K562 (cell line): Measurements from ENCODE around the gene PACS2. TPM values are rescaled to one million over a fixed set of nuclear protein-coding genes. Genes with fewer than 3 reads are reported as not detected.

ENCODE experiments used
- BHLHE40 ChIP-seq: IDR thresholded peaks from 2 replicates; pipeline ENCODE4 v1.6.1; 2011; ENCODE audit warnings: low read length, improper control_type of control experiment
- CHAMP1 ChIP-seq: fragments of 450-650 bp; IDR thresholded peaks from 2 replicates; pipeline ENCODE4 v1.6.1; 2016; ENCODE audit warnings: mild to moderate bottlenecking
- GABPA ChIP-seq: fragments of 200-800 bp; sonication (Bioruptor generic); conservative IDR thresholded peaks from 2 replicates; pipeline ENCODE4 v1.6.1; 2016; ENCODE audit warnings: low read depth, missing genetic modification characterization, missing compliant biosample characterization
- KLF1 ChIP-seq: fragments of 450-650 bp; IDR thresholded peaks from 2 replicates; pipeline ENCODE4 v1.6.1; 2016; ENCODE audit warnings: missing genetic modification characterization, missing compliant biosample characterization
- MEIS2 ChIP-seq: fragments of 450-650 bp; IDR thresholded peaks from 2 replicates; pipeline ENCODE4 v1.6.1; 2014; ENCODE audit warnings: mild to moderate bottlenecking; ENCODE audit not compliant: partially characterized antibody
- NELFE ChIP-seq: IDR thresholded peaks from 2 replicates; pipeline ENCODE4 v1.6.1; 2011; ENCODE audit warnings: mild to moderate bottlenecking; ENCODE audit not compliant: insufficient read depth, insufficient read length
- POLR2G ChIP-seq: fragments of 200-400 bp; formaldehyde crosslinking; IDR thresholded peaks from 2 replicates; pipeline ENCODE4 v1.6.1; 2017; ENCODE audit warnings: low read depth, mild to moderate bottlenecking, antibody characterized with exemption, low read length, moderate library complexity
- PYGO2 ChIP-seq: fragments of 450-650 bp; IDR thresholded peaks from 2 replicates; pipeline ENCODE4 v1.6.1; 2016; ENCODE audit warnings: mild to moderate bottlenecking, missing genetic modification characterization, moderate library complexity, missing compliant biosample characterization
- RBBP5 ChIP-seq: fragments of 200-600 bp; sonication (generic); IDR thresholded peaks from 2 replicates; pipeline ENCODE4 v1.6.1; 2012; ENCODE audit warnings: borderline replicate concordance, mild to moderate bottlenecking, low read length, control low read depth, inconsistent platforms; ENCODE audit not compliant: insufficient read depth, poor library complexity, severe bottlenecking
- RFX1 ChIP-seq: fragments of 450-650 bp; IDR thresholded peaks from 2 replicates; pipeline ENCODE4 v1.6.1; 2016; ENCODE audit warnings: mild to moderate bottlenecking, moderate library complexity
- SAFB2 ChIP-seq: fragments of 200-400 bp; formaldehyde crosslinking; IDR thresholded peaks from 2 replicates; pipeline ENCODE4 v1.6.1; 2018; ENCODE audit warnings: borderline replicate concordance, low read length, low read depth, moderate library complexity; ENCODE audit not compliant: severe bottlenecking
- SMARCA5 ChIP-seq: fragments of 450-650 bp; IDR thresholded peaks from 2 replicates; pipeline ENCODE4 v1.6.1; 2016
- TFAP4 ChIP-seq: sonication (generic); formaldehyde crosslinking; IDR thresholded peaks from 2 replicates; pipeline ENCODE4 v1.8.0; 2022; ENCODE audit warnings: missing genetic modification reagents, mild to moderate bottlenecking, moderate library complexity, borderline replicate concordance
- ZNF324 ChIP-seq: fragments of 250-450 bp; sonication (Bioruptor Pico); IDR thresholded peaks from 2 replicates; pipeline ENCODE4 v1.4.0; 2020; ENCODE audit warnings: mild to moderate bottlenecking
- ZNF354B ChIP-seq: fragments of 250-450 bp; sonication (Bioruptor Pico); IDR thresholded peaks from 2 replicates; pipeline ENCODE4 v1.4.0; 2020
- ZNF639 ChIP-seq, 2 experiments: fragments of 200-800 bp in 1 of 2; sonication (Bioruptor generic) in 1 of 2; sonication (generic) in 1 of 2; formaldehyde crosslinking in 1 of 2; IDR thresholded peaks in 1 of 2; conservative IDR thresholded peaks in 1 of 2; 2 replicates each; pipeline versions ENCODE4 v1.5.0 to v1.6.1; 2016 to 2020; ENCODE audit warnings: missing compliant biosample characterization in 1 of 2, missing genetic modification characterization in 1 of 2, missing genetic modification reagents in 1 of 2
- ZNF76 ChIP-seq: fragments of 250-450 bp; sonication (Bioruptor Pico); IDR thresholded peaks from 2 replicates; pipeline ENCODE4 v1.4.0; 2020; ENCODE audit warnings: mild to moderate bottlenecking, moderate library complexity, borderline replicate concordance
- polyA plus RNA-seq, 8 experiments: library from polyadenylated mRNA; depleted of rRNA in 4 of 8; stranded (reverse) in 5 of 8; unstranded in 3 of 8; fragments of >200 nt; fragmentation: Nextera tagmentation in 2 of 8; fragmentation: Illumina TruSeq in 1 of 8; extraction: Ambion mirVana in 2 of 8; extraction: Trizol in 1 of 8; gene quantifications; 2 replicates each; pipeline versions ENCODE4 v1.2.1 to v1.2.3, GENCODE V29; 2011 to 2014; ENCODE audit warnings: inconsistent platforms in 1 of 8, missing spikeins in 1 of 8
- total RNA-seq, 7 experiments: library from RNA; depleted of rRNA in 6 of 7; stranded (reverse); fragments of >200 nt in 6 of 7; fragmentation: Illumina TruSeq in 2 of 7; extraction: Trizol in 2 of 7; gene quantifications; 2 replicates each; pipeline versions ENCODE4 v1.2.1 to v1.2.3, GENCODE V29; 2011 to 2021; ENCODE audit warnings: low replicate concordance in 1 of 7

Gene PACS2
- total and polyA plus RNA-seq, 9 of the 15 experiments (the other 6 are each of a cell fraction or from before 2014, with no cell fraction given) = 0.11 to 20.8 (median 9.9) TPM

DNA sequence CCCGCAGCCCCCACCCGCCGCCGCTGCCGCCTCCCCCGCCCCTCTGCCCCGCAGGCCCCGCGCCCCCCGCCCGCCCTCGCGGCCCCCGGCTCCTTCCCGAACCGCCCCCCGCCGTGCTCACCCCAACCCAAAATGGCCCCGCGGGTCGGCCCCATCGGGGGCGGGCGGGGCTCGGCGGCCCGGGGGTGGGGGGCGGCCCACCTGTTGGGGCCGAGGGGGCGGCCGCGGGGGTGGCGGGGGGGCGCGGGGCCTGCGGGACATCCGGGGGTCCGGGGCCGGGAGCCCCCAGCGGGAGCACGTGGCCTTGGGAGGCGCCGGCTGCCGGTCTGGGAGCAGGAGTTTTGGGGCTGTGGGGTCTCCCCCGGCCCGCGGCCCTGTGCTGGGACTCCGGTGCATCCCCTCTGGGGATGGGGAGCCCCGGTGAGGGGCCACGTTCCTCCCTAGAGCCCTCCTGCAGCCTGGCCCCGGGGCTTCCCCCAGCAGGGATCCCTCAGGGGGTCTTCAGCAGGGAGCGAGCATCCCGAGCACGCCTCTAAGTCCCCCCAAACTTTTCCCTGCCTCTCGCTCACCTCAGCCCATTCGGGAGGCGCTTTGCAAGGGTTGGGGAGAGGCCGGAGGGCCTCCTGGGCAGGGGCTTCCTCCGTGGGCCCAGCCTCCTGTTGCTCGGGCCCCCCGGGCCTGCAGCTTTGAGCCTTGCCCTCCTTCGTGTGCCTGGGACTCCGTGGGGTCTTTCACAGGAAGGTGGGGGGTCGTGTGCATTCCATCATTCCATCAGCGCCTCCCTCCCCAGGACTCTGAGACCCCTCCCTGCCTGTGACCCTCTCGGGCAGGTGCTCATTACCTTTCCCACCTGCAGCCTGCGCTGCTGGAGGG is 105.8 kb downstream of the PACS2 start (continued):
- TF ChIP-seq ZNF76 (CRISPR knock-in tag) = no peak
- TF ChIP-seq NELFE = no peak
- no peak; a peak in 1 of 4 replicates for TF ChIP-seq ZNF639 (CRISPR knock-in tag; conservative IDR thresholded peaks at IDR 0.05 in 1 of 2, IDR thresholded peaks at IDR 0.05 in 1 of 2)
- TF ChIP-seq CHAMP1 = no peak
- peak; percentile 53 for TF ChIP-seq POLR2G
- no peak for TF ChIP-seq GABPA (tag)
- TF ChIP-seq ZNF354B (CRISPR knock-in tag) = no peak
- TF ChIP-seq RBBP5 = peak; percentile 27
- TF ChIP-seq PYGO2 (tag) = no peak
- TF ChIP-seq ZNF324 (CRISPR knock-in tag) = no peak
- no peak for TF ChIP-seq MEIS2
- TF ChIP-seq TFAP4 (CRISPR knock-in tag) = 0 out of 2 replicates have a peak, but pooled peaks have one; percentile 11
- no peak for TF ChIP-seq SMARCA5
- TF ChIP-seq BHLHE40 = no peak
- no peak for TF ChIP-seq RFX1
- TF ChIP-seq SAFB2 = no peak
- no peak for TF ChIP-seq KLF1 (tag)
